K562 (cell line): ENCODE measurements around the gene KLHL29. TPM values are rescaled to one million over a fixed set of nuclear protein-coding genes. Genes with fewer than 3 reads are reported as not detected.

ENCODE experiments used
- ATAC-seq: fragments of 200-7000 bp; cut with Tn5 transposase; 3 replicates; pipeline ENCODE4 v1.9.1; 2020; ENCODE audit warnings: moderate library complexity
- BruUV-seq: library from RNA; stranded (reverse); fragments of 400-500 nt; replicated peaks from 2 replicates; lab custom pipeline; 2021; lab: Mats Ljungman, UMichigan
- CTCF ChIA-PET: fragments of 300-600 bp; formaldehyde crosslinking; extraction: SDS; loops from one replicate; lab custom pipeline; 2021; ENCODE audit warnings: low intra/inter-chr PET ratio; lab: Yijun Ruan, JAX
- POLR2A ChIA-PET: fragments of 300-600, 350-650 bp; sonication (Branson Sonifier 250); formaldehyde crosslinking; extraction: SDS; loops from one replicate; lab custom pipeline; 2021; ENCODE audit warnings: antibody characterized with exemption, inconsistent platforms; lab: Yijun Ruan, JAX
- DNase-seq, 4 experiments: peaks; one replicate each; pipeline versions ENCODE4 v3.0.0 to v3.0.0-alpha.2; 2011 to 2018; ENCODE audit warnings: low spot score in 3 of 4, mixed read lengths in 3 of 4; ENCODE audit errors: extremely low read depth in 1 of 4
- FAIRE-seq: peaks from 2 replicates; lab custom pipeline; 2011; peaks lifted over from hg19 to GRCh38; lab: Jason Lieb, UNC
- H2AFZ ChIP-seq: 2 replicates; pipeline ENCODE4 v1.6.0; 2011; ENCODE audit warnings: low read depth, low read length, control low read depth, inconsistent platforms
- H3K27ac ChIP-seq: fragments of 200-600 bp; 3 replicates; pipeline ENCODE4 v1.8.0; 2011; ENCODE audit warnings: low read depth, mild to moderate bottlenecking, control low read depth, inconsistent platforms, low read length, moderate library complexity, mixed read lengths; ENCODE audit errors: extremely low read depth
- H3K27me3 ChIP-seq, 2 experiments: fragments of 300-600 bp in 1 of 2; 2 replicates in 1 of 2; 3 replicates in 1 of 2; pipeline versions ENCODE4 v1.6.0 to v1.8.0; 2011; ENCODE audit warnings: inconsistent platforms in 2 of 2, low read length in 2 of 2, mild to moderate bottlenecking in 1 of 2, mixed read lengths in 1 of 2, moderate library complexity in 1 of 2; ENCODE audit not compliant: control insufficient read depth in 2 of 2, insufficient read depth in 2 of 2
- H3K36me3 ChIP-seq: fragments of 300-600 bp; 3 replicates; pipeline ENCODE4 v1.8.0; 2011; ENCODE audit warnings: mild to moderate bottlenecking, low read length, inconsistent platforms; ENCODE audit not compliant: control insufficient read depth, insufficient read depth
- H3K4me1 ChIP-seq, 2 experiments: fragments of 200-600 bp in 1 of 2; replicated peaks in 1 of 2; 2 replicates in 1 of 2; 3 replicates in 1 of 2; pipeline versions ENCODE4 v1.5.1 to v1.8.0; 2011; ENCODE audit warnings: inconsistent platforms in 2 of 2, low read length in 2 of 2, mild to moderate bottlenecking in 1 of 2, mixed read lengths in 1 of 2, moderate library complexity in 1 of 2; ENCODE audit not compliant: control insufficient read depth in 2 of 2, insufficient read depth in 2 of 2
- H3K4me2 ChIP-seq: 2 replicates; pipeline ENCODE4 v1.6.1; 2011; ENCODE audit warnings: low read length, control low read depth, inconsistent platforms, mixed read lengths; ENCODE audit not compliant: insufficient read depth
- H3K4me3 ChIP-seq: fragments of 200-600 bp; sonication (generic), shearing (Covaris generic); 2 replicates; pipeline ENCODE4 v1.5.1; 2016; ENCODE audit warnings: control low read depth, inconsistent platforms
- H3K79me2 ChIP-seq: fragments of 200-600 bp; 3 replicates; pipeline ENCODE4 v1.8.0; 2011; ENCODE audit warnings: low read length, inconsistent platforms; ENCODE audit not compliant: control insufficient read depth, insufficient read depth
- H3K9ac ChIP-seq, 2 experiments: 2 replicates each; pipeline versions ENCODE4 v1.6.0 to v1.6.1; 2011; ENCODE audit warnings: low read depth in 2 of 2, low read length in 2 of 2, control low read depth in 1 of 2, inconsistent platforms in 1 of 2, mild to moderate bottlenecking in 1 of 2, mixed read lengths in 1 of 2; ENCODE audit not compliant: insufficient read depth in 1 of 2
- H3K9me1 ChIP-seq: one replicate; pipeline ENCODE4 v1.6.0; 2011; ENCODE audit warnings: inconsistent platforms, mild to moderate bottlenecking, low read length, moderate library complexity; ENCODE audit not compliant: control insufficient read depth, insufficient read depth
- H3K9me3 ChIP-seq: replicated peaks from 2 replicates; pipeline ENCODE4 v1.5.1; 2011; ENCODE audit warnings: low read depth, low read length, inconsistent platforms; ENCODE audit not compliant: control insufficient read depth, insufficient read depth
- H4K20me1 ChIP-seq: replicated peaks from 2 replicates; pipeline ENCODE4 v1.6.1; 2011; ENCODE audit warnings: low read length, inconsistent platforms, mixed read lengths; ENCODE audit not compliant: control insufficient read depth, insufficient read depth
- CCNT2 ChIP-seq: IDR thresholded peaks from 2 replicates; pipeline ENCODE4 v1.6.1; 2011; ENCODE audit warnings: borderline replicate concordance, low read depth, mild to moderate bottlenecking, moderate library complexity, mixed read lengths, low read length; ENCODE audit not compliant: insufficient read length; ENCODE audit errors: extremely low read depth
- FOXA3 ChIP-seq, 2 experiments: fragments of 450-650 bp in 1 of 2; sonication (generic) in 1 of 2; formaldehyde crosslinking; IDR thresholded peaks in 1 of 2; conservative IDR thresholded peaks in 1 of 2; 2 replicates each; pipeline versions ENCODE4 v1.4.0 to v1.8.0; 2020 to 2022; ENCODE audit warnings: mild to moderate bottlenecking in 2 of 2, missing genetic modification reagents in 1 of 2
- HNRNPH1 ChIP-seq: fragments of 200-400 bp; formaldehyde crosslinking; optimal IDR thresholded peaks from 2 replicates; pipeline ENCODE3; 2017; ENCODE audit warnings: low read depth, mild to moderate bottlenecking, low read length, moderate library complexity
- IRF2 ChIP-seq: sonication (generic); formaldehyde crosslinking; IDR thresholded peaks from 2 replicates; pipeline ENCODE4 v1.8.1; 2022; ENCODE audit warnings: mild to moderate bottlenecking, missing genetic modification reagents
- MLX ChIP-seq, 2 experiments: fragments of 450-650 bp in 1 of 2; sonication (generic) in 1 of 2; formaldehyde crosslinking; conservative IDR thresholded peaks; 2 replicates each; pipeline versions ENCODE4 v1.4.0 to v1.8.1; 2020 to 2022; ENCODE audit warnings: mild to moderate bottlenecking in 1 of 2, missing genetic modification reagents in 1 of 2
- POLR2A ChIP-seq: fragments of 450-650 bp; conservative IDR thresholded peaks from 2 replicates; pipeline ENCODE4 v1.6.1; 2016
- RBM34 ChIP-seq: fragments of 200-400 bp; formaldehyde crosslinking; IDR thresholded peaks from 2 replicates; pipeline ENCODE4 v1.6.1; 2018; ENCODE audit warnings: low read length, borderline replicate concordance; ENCODE audit not compliant: insufficient read depth
- TAF15 ChIP-seq: fragments of 200-400 bp; formaldehyde crosslinking; IDR thresholded peaks from 2 replicates; pipeline ENCODE4 v1.6.1; 2017; ENCODE audit warnings: mild to moderate bottlenecking, low read depth, low read length, moderate library complexity
- TARDBP ChIP-seq: fragments of 450-650 bp; IDR thresholded peaks from 2 replicates; pipeline ENCODE4 v1.6.1; 2016
- TRIM28 ChIP-seq: fragments of 450-650 bp; IDR thresholded peaks from 2 replicates; pipeline ENCODE4 v1.6.1; 2017
- ZNF764 ChIP-seq: fragments of 250-450 bp; sonication (Bioruptor Pico); IDR thresholded peaks from 2 replicates; pipeline ENCODE4 v1.4.0; 2020; ENCODE audit warnings: low read depth, mild to moderate bottlenecking, moderate library complexity
- WGBS: fragments of 100-300 bp; shearing (Covaris generic); methylation state at CpG from one replicate; pipeline ENCODE4 v1.1.6; 2016; ENCODE audit warnings: low coverage, mixed read lengths; ENCODE audit not compliant: insufficient coverage; ENCODE audit errors: missing lambda C conversion rate; 5-methylcytosine and 5-hydroxymethylcytosine counted together
- in situ Hi-C: fragments of 300-500 bp; cut with MboI; formaldehyde crosslinking; loops from 4 replicates; pipeline ENCODE4 v1.15.0; 2018; ENCODE audit warnings: inconsistent platforms, mixed read lengths
- intact Hi-C: fragments of 100-400 bp; cut with micrococcal nuclease; formaldehyde crosslinking; loops from 2 replicates; pipeline ENCODE4 v1.14.2; 2022
- polyA plus RNA-seq, 8 experiments: library from polyadenylated mRNA; depleted of rRNA in 4 of 8; stranded (reverse) in 5 of 8; unstranded in 3 of 8; fragments of >200 nt; fragmentation: Nextera tagmentation in 2 of 8; fragmentation: Illumina TruSeq in 1 of 8; extraction: Ambion mirVana in 2 of 8; extraction: Trizol in 1 of 8; gene quantifications; 2 replicates each; pipeline versions ENCODE4 v1.2.1 to v1.2.3, GENCODE V29; 2011 to 2014; ENCODE audit warnings: inconsistent platforms in 1 of 8, missing spikeins in 1 of 8
- total RNA-seq, 7 experiments: library from RNA; depleted of rRNA in 6 of 7; stranded (reverse); fragments of >200 nt in 6 of 7; fragmentation: Illumina TruSeq in 2 of 7; extraction: Trizol in 2 of 7; gene quantifications; 2 replicates each; pipeline versions ENCODE4 v1.2.1 to v1.2.3, GENCODE V29; 2011 to 2021; ENCODE audit warnings: low replicate concordance in 1 of 7
- TF ChIP-seq, protein P1 (sequence below): fragments of 150-350 bp; conservative IDR thresholded peaks from 2 replicates; pipeline ENCODE4 v1.6.1; 2014; ENCODE audit warnings: low read length

The KLHL29 gene
- total and polyA plus RNA-seq, 9 of the 15 experiments (the other 6 are each of a cell fraction or from before 2014, with no cell fraction given) = 0.03 to 0.31 (median 0.08) TPM; not detected in 1

DNA sequence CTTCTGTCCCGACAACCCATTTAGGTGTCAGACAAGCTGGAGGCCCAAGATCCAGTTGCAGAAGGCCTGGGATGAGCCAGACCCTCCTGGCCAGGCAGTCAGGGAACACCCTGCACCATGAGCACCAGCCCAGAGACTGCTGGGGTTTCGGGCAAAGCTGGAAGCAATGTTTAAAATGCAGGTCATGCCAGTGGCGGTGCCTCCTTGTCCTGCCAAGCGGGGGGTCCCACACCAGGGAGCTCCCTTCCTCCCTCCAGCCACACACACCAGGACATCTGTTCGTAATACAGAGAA, 311.7 kb downstream of the KLHL29 start:
- ATAC-seq (no peak), FAIRE-seq (no peak), DNase-seq (no peak)
- Histone ChIP-seq H3K79me2 (no peaks in the 10 kb centered on the region), H3K9me1 (no peaks in the 10 kb centered on the region), H3K4me3 (no peak overlapping the region), H3K36me3 (no peaks in the 10 kb centered on the region), H3K4me2 (no peak overlapping the region), H3K27ac (no peak overlapping the region), H3K9me3 (no peaks in the 10 kb centered on the region), H3K4me1 (no peaks in the 10 kb centered on the region; a peak in 1 of 5 replicates), H2AFZ (no peak overlapping the region), H3K9ac (no peak overlapping the region), H4K20me1 (peaks cover 9% of the 10 kb centered on the region; the same call in 1 of the 2 replicates), H3K27me3 (peaks cover 2 to 50% of the 10 kb centered on the region in 2 experiments; a peak in 3 of 5 replicates)
- ChIA-PET CTCF (no interaction called here), POLR2A (no interaction called here)
- TF ChIP-seq IRF2 (CRISPR knock-in tag) (no peak), POLR2A (no peak), ZNF764 (CRISPR knock-in tag) (no peak), CCNT2 (no peak), RBM34 (no peak), HNRNPH1 (no peak), MLX (CRISPR knock-in tag; conservative IDR thresholded peaks at IDR 0.05) (no peak), TAF15 (no peak), TARDBP (no peak), TRIM28 (no peak), FOXA3 (CRISPR knock-in tag; conservative IDR thresholded peaks at IDR 0.05 in 1 of 2, IDR thresholded peaks at IDR 0.05 in 1 of 2) (no peak)
- TF ChIP-seq, protein P1, sequence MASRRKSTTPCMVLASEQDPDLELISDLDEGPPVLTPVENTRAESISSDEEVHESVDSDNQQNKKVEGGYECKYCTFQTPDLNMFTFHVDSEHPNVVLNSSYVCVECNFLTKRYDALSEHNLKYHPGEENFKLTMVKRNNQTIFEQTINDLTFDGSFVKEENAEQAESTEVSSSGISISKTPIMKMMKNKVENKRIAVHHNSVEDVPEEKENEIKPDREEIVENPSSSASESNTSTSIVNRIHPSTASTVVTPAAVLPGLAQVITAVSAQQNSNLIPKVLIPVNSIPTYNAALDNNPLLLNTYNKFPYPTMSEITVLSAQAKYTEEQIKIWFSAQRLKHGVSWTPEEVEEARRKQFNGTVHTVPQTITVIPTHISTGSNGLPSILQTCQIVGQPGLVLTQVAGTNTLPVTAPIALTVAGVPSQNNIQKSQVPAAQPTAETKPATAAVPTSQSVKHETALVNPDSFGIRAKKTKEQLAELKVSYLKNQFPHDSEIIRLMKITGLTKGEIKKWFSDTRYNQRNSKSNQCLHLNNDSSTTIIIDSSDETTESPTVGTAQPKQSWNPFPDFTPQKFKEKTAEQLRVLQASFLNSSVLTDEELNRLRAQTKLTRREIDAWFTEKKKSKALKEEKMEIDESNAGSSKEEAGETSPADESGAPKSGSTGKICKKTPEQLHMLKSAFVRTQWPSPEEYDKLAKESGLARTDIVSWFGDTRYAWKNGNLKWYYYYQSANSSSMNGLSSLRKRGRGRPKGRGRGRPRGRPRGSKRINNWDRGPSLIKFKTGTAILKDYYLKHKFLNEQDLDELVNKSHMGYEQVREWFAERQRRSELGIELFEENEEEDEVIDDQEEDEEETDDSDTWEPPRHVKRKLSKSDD = no peak
- intact Hi-C loops = no loop called here
- no TSS peak for BruUV-seq
- WGBS = 19% methylated on average over 5 of the region's 5 CpGs
- in situ Hi-C loops = no loop called here
